Measurements from ENCODE around the gene SMG5. TPM values are rescaled to one million over a fixed set of nuclear protein-coding genes. Genes with fewer than 3 reads are reported as not detected.
A peak's percentile ranks its signal among the peaks of the same experiment; 100 is the strongest.

Gene SMG5
- polyA plus RNA-seq, 1 donor from 2014 or later, result 57.3 TPM

- H3K9me3 ChIP-seq (ENCODE audit: low read length), result no peaks in the 10 kb centered on the region
- peak overlapping the region; percentile 81 for H3K4me3 ChIP-seq (ENCODE audit: low read length)
- H3K9me2 ChIP-seq (ENCODE audit: insufficient read depth, low read length), result no peaks in the 10 kb centered on the region
- H3K27me3 ChIP-seq (ENCODE audit: insufficient read depth, low read depth, low read length), result no peaks in the 10 kb centered on the region
- no peak overlapping the region for H2AFZ ChIP-seq (ENCODE audit: low read depth, low read length)
- H4K20me1 ChIP-seq (ENCODE audit: insufficient read depth), result no peaks in the 10 kb centered on the region
- H3K27ac ChIP-seq (ENCODE audit: low read length), result peak overlapping the region; percentile 96
- no peaks in the 10 kb centered on the region for H3K36me3 ChIP-seq (ENCODE audit: insufficient read depth, low read length)
- H3K9ac ChIP-seq (ENCODE audit: low read length), result peak overlapping the region; percentile 89
- TF ChIP-seq RAD21 (conservative IDR thresholded peaks at IDR 0.05) (no peak), MXI1 (conservative IDR thresholded peaks at IDR 0.05; ENCODE audit: poor library complexity, severe bottlenecking) (no peak), REST (IDR thresholded peaks at IDR 0.05; ENCODE audit: borderline replicate concordance) (no peak), CTCF (IDR thresholded peaks at IDR 0.05; ENCODE audit: poor library complexity, severe bottlenecking) (no peak), TAF1 (IDR thresholded peaks at IDR 0.05; ENCODE audit: low read depth) (no peak), EZH2 (IDR thresholded peaks at IDR 0.05; ENCODE audit: borderline replicate concordance, insufficient read depth, low read length, poor library complexity, severe bottlenecking) (no peak), POLR2AphosphoS5 (IDR thresholded peaks at IDR 0.05) (no peak), EP300 (conservative IDR thresholded peaks at IDR 0.05; ENCODE audit: poor library complexity, severe bottlenecking) (no peak), SMC3 (conservative IDR thresholded peaks at IDR 0.05; ENCODE audit: poor library complexity) (no peak)
- H3F3A ChIP-seq (ENCODE audit: insufficient read depth, low read length, poor library complexity, severe bottlenecking), result no peaks in the 10 kb centered on the region
- H3K79me2 ChIP-seq (replicated peaks; ENCODE audit: insufficient read depth, low read length), result peaks cover 10% of the 10 kb centered on the region
- H3K4me2 ChIP-seq (ENCODE audit: low read length), result peak overlapping the region; percentile 29
These were observed 70.5 kb downstream of the SMG5 start for GRCh38 chr1:156212130-156212529.

- Histone ChIP-seq H3K79me2 (replicated peaks; ENCODE audit: insufficient read depth, low read length) (peaks cover 10% of the 10 kb centered on the region), H3K4me3 (ENCODE audit: low read length) (no peak overlapping the region), H4K20me1 (ENCODE audit: insufficient read depth) (no peaks in the 10 kb centered on the region), H3K27ac (ENCODE audit: low read length) (no peak overlapping the region), H3K9me2 (ENCODE audit: insufficient read depth, low read length) (no peaks in the 10 kb centered on the region), H2AFZ (ENCODE audit: low read depth, low read length) (no peak overlapping the region), H3F3A (ENCODE audit: insufficient read depth, low read length, poor library complexity, severe bottlenecking) (no peaks in the 10 kb centered on the region), H3K27me3 (ENCODE audit: insufficient read depth, low read depth, low read length) (no peaks in the 10 kb centered on the region), H3K36me3 (ENCODE audit: insufficient read depth, low read length) (no peaks in the 10 kb centered on the region), H3K9ac (ENCODE audit: low read length) (no peak overlapping the region), H3K9me3 (ENCODE audit: low read length) (no peaks in the 10 kb centered on the region), H3K4me2 (ENCODE audit: low read length) (no peak overlapping the region)
- TF ChIP-seq MXI1 (conservative IDR thresholded peaks at IDR 0.05; ENCODE audit: poor library complexity, severe bottlenecking) (no peak), POLR2AphosphoS5 (IDR thresholded peaks at IDR 0.05) (no peak), REST (IDR thresholded peaks at IDR 0.05; ENCODE audit: borderline replicate concordance) (no peak), TAF1 (IDR thresholded peaks at IDR 0.05; ENCODE audit: low read depth) (no peak), EZH2 (IDR thresholded peaks at IDR 0.05; ENCODE audit: borderline replicate concordance, insufficient read depth, low read length, poor library complexity, severe bottlenecking) (no peak), SMC3 (conservative IDR thresholded peaks at IDR 0.05; ENCODE audit: poor library complexity) (no peak), RAD21 (conservative IDR thresholded peaks at IDR 0.05) (no peak), CTCF (IDR thresholded peaks at IDR 0.05; ENCODE audit: poor library complexity, severe bottlenecking) (no peak), EP300 (conservative IDR thresholded peaks at IDR 0.05; ENCODE audit: poor library complexity, severe bottlenecking) (no peak)
These were observed 71.4 kb downstream of the SMG5 start for GRCh38 chr1:156211243-156211642.

Data from neural cell (in vitro differentiated cells).